Right lobe of liver (tissue), 6 donors: ENCODE results near the gene ZNF521. TPM values are rescaled to one million over a fixed set of nuclear protein-coding genes. Genes with fewer than 3 reads are reported as not detected.
A peak's percentile ranks its signal among the peaks of the same experiment; 100 is the strongest.
"Not testable (repeated sequence)": the region's sequence is repeated elsewhere in the genome, so short reads cannot be mapped to it uniquely, and the experiment has no call there.

ENCODE experiments used
- ATAC-seq, 4 donors: fragments of 200-7000 bp; cut with Tn5 transposase; one replicate each; pipeline ENCODE4 v1.9.1; 2020; ENCODE audit warnings: mild to moderate bottlenecking in 4 of 4, moderate library complexity in 4 of 4
- DNase-seq, 3 donors: peaks; one replicate each; pipeline ENCODE4 v3.0.0-alpha.2; 2020
- H3K27ac ChIP-seq, 3 donors: fragments of 200-600 bp; one replicate each; pipeline ENCODE4 v1.8.0; 2022
- H3K27me3 ChIP-seq, 2 donors: fragments of 200-600 bp; one replicate each; pipeline ENCODE4 v1.8.0; 2022
- H3K36me3 ChIP-seq, 4 donors: fragments of 200-600 bp; sonication (generic) in 1 of 4; one replicate each; pipeline versions ENCODE4 v1.5.1 to v1.8.0; 2017 to 2022; ENCODE audit warnings: control low read depth in 1 of 4
- H3K4me1 ChIP-seq, 4 donors: fragments of 200-600 bp; sonication (generic) in 1 of 4; one replicate each; pipeline versions ENCODE4 v1.5.1 to v1.8.0; 2017 to 2022; ENCODE audit warnings: control low read depth in 1 of 4
- H3K4me3 ChIP-seq, 3 donors: fragments of 200-600 bp; one replicate each; pipeline ENCODE4 v1.8.0; 2022
- H3K9me3 ChIP-seq, 4 donors: fragments of 200-600 bp; sonication (generic) in 1 of 4; one replicate each; pipeline versions ENCODE4 v1.5.1 to v1.8.0; 2017 to 2022; ENCODE audit warnings: control low read depth in 1 of 4
- CTCF ChIP-seq, 4 donors: fragments of 200-600 bp in 3 of 4; fragments of 450-650 bp in 1 of 4; IDR thresholded peaks; one replicate each; pipeline versions ENCODE4 v1.5.1 to v1.8.0; 2016 to 2022; ENCODE audit warnings: antibody characterized with exemption in 4 of 4, mild to moderate bottlenecking in 2 of 4
- POLR2A ChIP-seq: fragments of 450-650 bp; IDR thresholded peaks from one replicate; pipeline ENCODE4 v1.6.1; 2017; ENCODE audit warnings: antibody characterized with exemption, mild to moderate bottlenecking
- WGBS: methylation state at CpG from one replicate; pipeline ENCODE4 v1.1.6; 2018; ENCODE audit warnings: low coverage, low lambda C conversion rate; ENCODE audit not compliant: insufficient coverage; ENCODE audit errors: missing lambda C conversion rate; 5-methylcytosine and 5-hydroxymethylcytosine counted together
- intact Hi-C, 2 donors: fragments of 100-400 bp; cut with DNase I; formaldehyde crosslinking; loops; one replicate each; pipeline versions ENCODE4 v1.11.2 to v1.14.1; 2022
- total RNA-seq, 6 experiments: library from RNA; depleted of rRNA in 2 of 6; stranded (reverse); fragments of >200 nt in 2 of 6; fragmentation: NEBNext Ultra II Directional in 3 of 6; extraction: Animal tissue kit (Norgen Biotek cat#: 25700) in 3 of 6; gene quantifications; one replicate each; pipeline versions ENCODE4 v1.1.0 to v1.2.4, GENCODE V29; 2016 to 2023
- donor health status: DM: no; HTN: yes; CAD: no.
- donor health status: DM: no; HTN: no; CAD: no.
- donor health status: DM: no; HTN: no; CAD: no.
- donor health status: DM: no; HTN: yes; CAD: no.
- donor health status: DM: no; HTN: yes; CAD: no.

Gene ZNF521
- total RNA-seq, 6 experiments from 2014 or later = 0.31 to 2.9 (median 1.3) TPM

GRCh38 chr18:25278394-25278793 lies 73.6 kb downstream of the ZNF521 start:
- H3K4me3 ChIP-seq = no peak overlapping the region
- intact Hi-C loops = no loop called here
- ATAC-seq (no peak), DNase-seq (no peak)
- TF ChIP-seq CTCF (IDR thresholded peaks at IDR 0.05) = no peak
- no peak for TF ChIP-seq POLR2A
- no peak overlapping the region for H3K27ac ChIP-seq
- no peaks in the 10 kb centered on the region for H3K4me1 ChIP-seq
- no peaks in the 10 kb centered on the region for H3K9me3 ChIP-seq
- H3K36me3 ChIP-seq = no peaks in the 10 kb centered on the region
- 46% methylated on average over 4 of the region's 4 CpGs for WGBS
- no peaks in the 10 kb centered on the region for H3K27me3 ChIP-seq

- H3K9me3 ChIP-seq = no peaks in the 10 kb centered on the region
- no peak overlapping the region for H3K4me3 ChIP-seq
- DNase-seq = no peak
- H3K36me3 ChIP-seq = no peaks in the 10 kb centered on the region
- no peak overlapping the region for H3K27ac ChIP-seq
- H3K4me1 ChIP-seq = no peaks in the 10 kb centered on the region
- TF ChIP-seq POLR2A (no peak), CTCF (IDR thresholded peaks at IDR 0.05) (no peak)
- 50% methylated on average over 10 of the region's 11 CpGs for WGBS
- no peaks in the 10 kb centered on the region for H3K27me3 ChIP-seq
- intact Hi-C loops = no loop called here
- ATAC-seq = peak; percentile 59 to 74 (median 64)
These were observed 76.5 kb downstream of the ZNF521 start for GRCh38 chr18:25275412-25276001.

- H3K27me3 ChIP-seq = no peaks in the 10 kb centered on the region
- no peak overlapping the region for H3K27ac ChIP-seq
- no peak for TF ChIP-seq CTCF (IDR thresholded peaks at IDR 0.05)
- TF ChIP-seq POLR2A = no peak
- ATAC-seq = no peak
- H3K9me3 ChIP-seq = no peaks in the 10 kb centered on the region
- no peaks in the 10 kb centered on the region for H3K36me3 ChIP-seq
- no peak overlapping the region for H3K4me3 ChIP-seq
- H3K4me1 ChIP-seq = no peaks in the 10 kb centered on the region
- 39% methylated on average over 4 of the region's 4 CpGs for whole genome bisulfite sequencing
- DNase-seq = no peak
- intact Hi-C loops = no loop called here
These were observed 77.0 kb downstream of the ZNF521 start for GRCh38 chr18:25274926-25275325.

- H3K4me1 ChIP-seq, H3K4me3 ChIP-seq, DNase-seq, intact Hi-C loops, ATAC-seq, H3K27me3 ChIP-seq, H3K36me3 ChIP-seq, H3K27ac ChIP-seq, H3K9me3 ChIP-seq: not testable (repeated sequence)
- WGBS = 10% methylated on average over 7 of the region's 12 CpGs
These were observed 84.9 kb downstream of the ZNF521 start for GRCh38 chr18:25266931-25267527.

- DNase-seq (no peak), ATAC-seq (no peak)
- H3K27me3 ChIP-seq = no peaks in the 10 kb centered on the region
- 50% methylated on average over 2 of the region's 2 CpGs for WGBS
- intact Hi-C loops = no loop called here
- TF ChIP-seq POLR2A (no peak), CTCF (IDR thresholded peaks at IDR 0.05) (no peak)
- H3K4me1 ChIP-seq = no peaks in the 10 kb centered on the region
- H3K9me3 ChIP-seq = no peaks in the 10 kb centered on the region
- H3K4me3 ChIP-seq = no peak overlapping the region
- no peak overlapping the region for H3K27ac ChIP-seq
- H3K36me3 ChIP-seq = no peaks in the 10 kb centered on the region
These were observed 89.0 kb downstream of the ZNF521 start for GRCh38 chr18:25262920-25263319.
